Measurements from ENCODE around the gene IGFBPL1.

GRCh38 chr9:38404314-38404713 is 19.9 kb downstream of the IGFBPL1 start:
- TF ChIP-seq POLR2AphosphoS5 (IDR thresholded peaks at IDR 0.05) (no peak), CTCF (IDR thresholded peaks at IDR 0.05) (no peak), POLR2A (IDR thresholded peaks at IDR 0.05) (no peak)
